ENCODE data around the gene NR5A2.

GRCh38 chr1:200075522-200075921, 48.0 kb downstream of the NR5A2 start:
- TF ChIP-seq CTCF (IDR thresholded peaks at IDR 0.05; ENCODE audit: low read depth, low read length), result no peak
- TF ChIP-seq POLR2A (IDR thresholded peaks at IDR 0.05; ENCODE audit: extremely low read depth, insufficient read length), result no peak
- no peak for TF ChIP-seq MAX (IDR thresholded peaks at IDR 0.05; ENCODE audit: low read depth, low read length)

Data from NB4 (cell line).